Stimulated activated CD4-positive, alpha-beta T cell treated with anti-CD3 and anti-CD28 coated beads, Interleukin-1b, Interleukin-23, amount 100 ng/mL, for 1 hour (primary cell): Measurements from ENCODE around the gene LARGE2.

Experiments
- DNase-seq, 2 donors: peaks; one replicate each; pipeline ENCODE4 v3.0.0-alpha.2; 2020; ENCODE audit warnings: low read depth in 2 of 2

LARGE2 gene

DNA sequence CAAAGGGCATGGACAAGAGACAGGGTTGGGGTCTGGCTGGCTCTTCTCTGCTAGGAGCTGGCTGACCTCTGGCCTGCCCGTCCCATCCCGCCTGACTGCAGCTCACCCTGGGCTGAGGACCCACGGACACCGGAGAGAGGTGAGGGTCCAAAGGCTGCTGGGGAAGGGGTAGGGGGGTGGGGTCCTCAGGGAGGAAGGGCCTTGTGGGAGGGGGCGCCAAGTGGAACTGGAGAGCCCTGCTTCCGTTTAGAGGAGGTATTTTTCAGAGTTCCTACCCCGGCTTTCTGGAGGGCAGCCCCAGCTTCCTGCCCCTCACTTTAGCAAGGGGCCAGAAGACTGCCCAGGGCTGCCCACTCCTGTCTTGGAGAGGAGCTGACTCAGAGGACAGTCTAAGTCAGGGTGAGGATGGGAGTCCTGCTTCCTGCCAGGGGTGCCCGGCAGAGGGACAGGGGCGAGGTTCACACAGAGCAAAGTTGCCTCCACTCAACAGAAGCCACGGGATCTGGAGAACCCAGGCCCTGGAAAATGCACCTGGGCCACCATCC lies 7.1 kb downstream of the LARGE2 start:
- DNase-seq: no peak

DNA sequence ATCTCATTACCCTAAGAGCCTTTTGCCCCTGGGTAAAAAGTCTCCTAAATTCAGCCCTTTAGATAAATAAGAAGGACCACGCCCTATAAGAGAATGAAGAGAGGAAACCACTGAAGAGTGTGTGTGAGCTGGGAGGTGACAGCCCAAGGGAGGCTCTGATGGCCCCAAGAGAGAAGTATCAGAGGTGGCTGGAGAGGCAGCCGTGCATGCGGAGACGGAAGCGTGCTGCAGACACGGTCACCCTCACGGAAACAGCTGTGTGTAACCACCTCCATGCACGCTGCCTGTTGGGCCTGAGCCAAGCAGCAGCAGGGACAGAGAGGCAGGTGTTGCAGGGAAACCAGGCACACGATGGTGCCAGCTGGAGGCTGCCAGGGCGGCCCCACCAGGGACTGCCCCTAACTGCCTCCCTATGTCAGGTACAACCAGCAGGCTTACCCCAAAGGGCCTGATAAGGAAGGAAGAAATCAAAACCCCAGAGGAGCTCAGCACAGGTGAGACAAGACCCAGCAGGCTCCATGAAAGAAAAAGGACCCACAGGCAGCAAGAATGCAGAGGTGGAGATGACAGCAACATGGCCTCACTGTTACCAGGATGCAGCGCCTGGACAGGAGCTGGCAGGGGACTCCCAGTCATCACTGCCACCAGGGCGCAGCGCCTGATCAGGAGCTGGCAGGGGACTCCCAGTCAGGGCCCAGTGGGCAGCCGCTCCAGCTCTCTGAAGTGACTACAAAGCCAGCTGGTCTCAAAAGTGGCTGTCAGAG lies 7.8 kb downstream of the LARGE2 start:
- no peak for DNase-seq

DNA sequence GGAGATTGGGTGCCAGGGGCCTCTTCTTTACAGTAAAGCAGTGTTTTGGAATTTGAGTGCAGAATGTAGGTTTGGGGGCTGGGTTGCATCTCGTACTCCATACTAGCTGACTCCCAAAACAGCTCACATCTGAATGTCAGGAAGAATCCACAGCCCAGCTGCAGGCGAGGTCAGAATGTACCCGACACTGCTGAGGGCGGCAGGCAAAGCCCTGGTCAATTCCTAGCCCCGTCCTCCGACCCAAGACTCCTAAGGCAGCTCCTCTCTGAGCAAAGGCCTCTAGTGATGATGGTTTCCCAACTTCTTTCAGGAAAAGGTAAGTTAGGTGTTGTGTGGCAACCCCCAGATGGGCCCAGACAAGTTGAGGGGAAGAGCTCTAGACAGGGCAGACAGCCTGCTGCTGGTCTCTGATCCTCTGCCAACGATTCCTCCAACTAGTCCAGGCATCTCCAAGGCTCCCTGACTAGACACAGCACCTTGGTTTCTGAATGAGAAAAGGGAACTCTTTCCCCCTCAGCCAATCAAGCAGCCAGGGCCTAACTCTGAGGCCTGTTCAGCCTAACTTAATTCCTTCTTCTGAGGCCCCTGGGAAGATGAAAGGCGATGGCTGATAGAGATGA lies 8.6 kb downstream of the LARGE2 start:
- DNase-seq: no peak

DNA sequence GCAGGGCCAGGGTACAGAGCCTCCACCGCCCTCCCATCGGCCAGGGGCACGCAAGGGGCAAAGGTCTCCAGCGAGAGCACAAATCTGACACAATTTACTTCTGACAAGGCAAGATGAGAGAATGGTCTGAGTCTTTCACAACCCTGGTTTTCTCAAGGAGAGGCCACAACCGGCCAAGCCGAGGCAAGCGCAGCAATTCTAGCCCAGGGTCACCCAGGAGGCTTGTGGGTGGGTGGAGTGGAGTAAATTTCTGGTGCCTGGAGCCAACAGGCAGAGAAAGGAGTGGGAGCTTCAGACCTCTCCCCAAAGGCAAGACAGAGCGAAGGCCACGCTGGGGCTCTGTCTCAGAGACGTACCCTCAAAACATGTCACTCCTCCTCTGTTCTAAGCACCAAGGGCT lies 9.3 kb downstream of the LARGE2 start:
- no peak for DNase-seq

DNA sequence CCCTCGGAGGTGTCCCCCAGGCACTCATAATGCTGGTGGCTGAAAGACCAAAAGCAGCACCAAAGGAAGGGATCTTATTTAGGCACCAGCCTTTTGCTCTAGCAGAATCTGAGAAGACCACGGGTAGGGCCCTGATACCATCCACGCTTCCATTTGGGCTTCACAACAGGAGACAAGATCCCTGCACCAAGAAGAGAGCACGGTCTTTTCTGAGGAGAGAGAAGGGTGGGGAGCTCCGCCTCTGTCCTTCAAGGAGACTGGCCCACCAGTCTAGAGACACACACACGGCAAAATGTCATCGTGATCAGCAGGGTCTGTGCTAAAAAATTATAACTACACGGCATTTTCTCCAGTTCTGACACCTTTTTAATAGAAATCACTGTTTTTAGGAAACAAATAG lies 9.8 kb downstream of the LARGE2 start:
- no peak for DNase-seq

DNA sequence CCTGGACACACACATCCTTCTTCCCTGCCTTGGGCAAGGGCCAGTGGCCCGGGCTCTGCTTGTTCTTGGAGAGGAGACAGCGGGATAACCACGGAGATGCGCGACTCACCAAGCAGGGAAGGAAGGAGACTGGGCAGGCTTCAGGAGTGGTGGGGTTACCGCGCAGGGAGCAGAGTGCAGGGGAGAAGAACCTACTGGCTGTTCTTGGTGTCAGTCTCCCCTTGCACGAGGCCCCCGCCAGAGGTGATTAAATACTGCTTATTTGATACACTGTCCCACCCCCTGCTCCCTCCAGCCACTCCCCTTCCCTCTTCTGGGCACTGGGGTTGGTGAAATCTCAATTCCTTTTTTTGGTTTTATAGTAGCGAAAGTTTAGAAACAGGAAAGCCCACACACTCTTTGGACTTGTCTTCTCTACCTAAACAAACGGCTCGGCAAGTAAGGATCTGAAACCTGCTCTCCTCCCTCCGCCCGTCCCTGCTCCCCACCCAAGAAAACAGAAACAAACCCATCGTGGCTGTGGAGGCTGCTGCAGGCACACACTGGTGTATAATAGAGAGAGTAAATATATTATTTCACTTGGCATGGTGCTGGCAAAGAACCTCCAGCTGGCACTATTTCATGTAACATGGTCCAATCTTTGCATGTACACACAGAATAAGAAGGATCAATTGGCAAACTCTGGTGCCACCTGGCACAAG lies 10.8 kb downstream of the LARGE2 start:
- DNase-seq: no peak

DNA sequence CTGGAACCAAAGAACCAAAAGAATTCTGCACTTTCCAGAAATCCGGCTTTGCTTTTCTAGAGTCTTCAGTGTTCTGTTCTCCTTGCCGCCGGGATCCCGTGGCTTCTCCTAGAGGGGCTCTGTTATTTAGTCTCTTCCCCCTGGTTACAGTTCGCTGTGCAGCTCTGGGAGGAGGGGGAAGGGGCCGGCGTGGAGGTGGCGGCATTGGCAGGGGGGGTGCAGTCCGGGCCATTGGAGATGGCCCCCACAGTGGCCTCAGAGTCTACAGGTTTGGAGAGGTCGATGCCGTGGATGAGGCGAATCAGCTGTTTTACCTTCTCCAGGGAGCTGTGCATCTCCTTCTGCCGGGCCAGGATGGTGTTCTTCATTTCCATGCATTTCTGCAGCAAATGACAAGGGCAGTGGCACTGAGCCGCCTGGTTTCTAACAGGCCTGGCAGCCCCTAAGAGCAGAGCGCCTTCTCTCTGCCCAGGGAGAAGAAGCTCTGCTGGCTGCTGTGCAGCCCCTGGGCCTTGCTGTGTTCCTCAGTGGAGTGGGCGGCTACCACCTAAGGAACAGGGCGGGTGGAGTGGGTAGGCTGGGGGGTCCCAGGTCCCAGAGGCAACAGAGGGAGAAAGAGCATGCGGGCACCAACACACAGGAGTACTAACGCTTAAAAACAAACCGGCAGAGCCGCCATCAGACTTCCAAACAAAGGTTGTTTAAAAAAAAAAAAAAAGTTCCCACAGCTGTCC lies 11.6 kb downstream of the LARGE2 start:
- DNase-seq: no peak

DNA sequence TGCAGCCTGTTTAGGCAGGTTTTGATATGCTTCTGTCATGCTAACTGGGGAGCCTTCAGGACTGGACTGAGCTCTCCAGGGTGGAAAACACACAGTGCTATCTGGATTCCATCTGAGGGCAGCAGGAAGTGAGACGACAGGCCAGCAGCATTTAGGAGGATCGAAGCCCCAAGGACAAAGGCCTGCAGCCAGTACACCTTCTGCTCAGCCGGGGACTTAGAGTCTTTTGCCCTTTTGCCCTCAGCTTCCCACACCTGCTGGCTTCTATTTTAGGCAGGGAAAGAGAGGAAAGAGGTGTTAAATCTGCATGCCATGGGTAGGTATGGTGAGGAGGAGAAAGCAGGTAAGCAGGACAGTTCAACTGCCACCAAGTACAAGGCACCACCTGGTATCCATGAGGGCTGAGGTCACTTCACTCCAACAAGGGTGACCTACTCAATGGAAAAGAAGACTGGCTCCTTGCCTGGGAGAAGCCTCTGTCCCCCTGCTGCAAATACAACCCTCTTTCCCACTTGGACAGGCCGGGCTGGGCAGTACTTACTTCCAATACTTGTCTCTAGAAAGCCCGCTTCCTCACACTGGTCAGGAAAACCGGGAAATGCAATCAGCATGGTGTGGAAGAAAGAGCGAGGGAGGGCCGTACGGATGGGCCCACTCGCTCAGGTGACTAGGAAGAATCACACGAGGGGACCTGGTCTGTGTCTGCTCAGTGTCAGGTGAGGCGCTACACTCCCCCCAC lies 12.3 kb downstream of the LARGE2 start:
- no peak for DNase-seq

DNA sequence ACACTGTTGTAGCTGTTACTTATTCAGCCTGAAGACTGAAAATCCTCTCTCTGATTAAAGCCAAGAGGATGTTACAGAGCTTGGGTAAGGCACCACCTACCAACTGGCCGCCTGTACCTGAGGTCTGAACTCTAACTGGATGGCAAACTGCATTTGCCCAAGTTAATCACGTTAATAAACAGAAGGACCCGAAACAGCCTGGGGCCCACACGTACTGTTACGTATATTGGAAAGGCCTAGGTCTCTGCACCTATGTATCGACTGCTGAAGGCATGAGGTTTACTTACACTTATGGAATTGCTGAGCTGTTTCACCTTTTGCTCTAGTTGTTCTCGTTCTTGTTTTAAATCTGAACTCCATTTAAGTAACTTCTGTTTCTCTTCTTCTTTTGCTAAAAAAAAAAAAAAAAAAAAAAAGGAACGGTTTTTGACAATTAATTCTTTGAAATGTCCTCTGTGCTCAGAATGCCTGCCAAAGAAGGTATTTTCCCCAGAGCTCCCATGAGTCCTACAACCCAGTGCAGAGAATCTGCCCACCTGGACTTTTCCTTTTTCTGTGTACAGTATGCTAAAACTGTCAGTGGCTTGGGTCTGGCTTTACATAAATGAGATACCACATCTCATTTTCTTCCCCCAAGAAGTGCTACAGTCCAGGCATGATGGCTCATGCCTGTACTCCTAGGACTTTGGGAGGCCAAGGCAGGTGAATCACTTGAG lies 13.1 kb downstream of the LARGE2 start:
- DNase-seq: no peak

DNA sequence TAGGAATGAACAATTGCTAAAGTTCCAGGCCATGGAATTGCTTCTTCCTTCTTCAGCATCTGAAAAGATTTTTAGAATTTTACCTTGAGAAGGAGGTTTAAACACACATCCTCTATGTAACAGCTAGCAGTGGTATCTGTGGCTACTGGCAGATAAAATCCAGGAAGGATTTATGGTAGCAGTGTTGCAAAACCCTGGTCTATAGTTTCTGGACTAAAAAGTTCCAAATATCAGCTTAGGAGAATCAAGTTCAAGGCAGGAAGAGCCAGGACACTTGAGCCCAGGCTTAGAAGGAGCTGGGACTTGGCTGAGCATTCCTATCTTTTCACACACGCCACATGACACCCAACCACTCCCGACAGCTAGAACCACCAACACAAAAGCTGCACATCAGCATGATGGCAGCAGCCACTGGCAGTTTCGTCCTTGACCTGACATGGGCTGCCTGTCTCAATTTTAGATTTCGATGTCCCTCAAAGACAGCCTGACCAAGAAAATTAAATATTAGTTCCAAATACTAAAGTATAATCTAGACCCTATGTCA lies 14.1 kb downstream of the LARGE2 start:
- DNase-seq: no peak

DNA sequence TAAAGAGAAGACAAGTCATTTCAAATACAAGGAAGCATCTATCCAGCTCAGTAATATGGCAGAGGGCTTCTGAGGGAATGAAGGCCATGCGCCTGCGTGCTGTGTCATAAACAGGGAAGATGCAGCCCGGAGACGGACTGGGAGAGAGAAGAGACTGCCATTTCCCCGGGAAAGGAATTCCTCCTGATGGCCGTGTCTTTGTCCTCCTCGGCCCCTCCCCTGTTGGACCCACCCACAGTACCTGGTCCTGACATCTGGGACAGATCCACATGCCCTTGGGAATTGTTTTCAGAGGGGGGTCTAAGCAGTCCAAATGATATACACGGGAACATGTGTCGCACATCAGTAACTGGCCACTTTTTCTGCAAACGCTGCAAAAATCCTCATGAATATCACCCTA lies 15.5 kb downstream of the LARGE2 start:
- no peak for DNase-seq

DNA sequence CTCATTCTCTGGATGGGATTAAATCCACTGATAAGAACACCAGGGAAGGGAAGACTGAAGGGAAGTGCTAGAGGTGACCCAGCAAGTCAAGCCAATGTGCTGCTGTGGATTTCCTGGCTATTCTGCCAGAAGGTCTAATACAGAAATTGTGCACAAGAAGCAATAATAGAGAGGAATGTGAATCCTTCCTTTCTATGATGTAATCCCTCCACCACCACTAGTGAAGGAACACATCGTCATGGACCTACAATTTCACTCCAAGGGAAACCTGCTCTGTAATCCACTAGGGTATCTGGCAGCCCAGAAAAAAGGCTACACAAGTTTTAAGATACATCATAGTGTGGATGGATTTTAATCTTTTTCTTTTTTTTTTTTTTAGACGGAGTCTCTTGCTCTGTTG lies 17.4 kb downstream of the LARGE2 start:
- DNase-seq: no peak

DNA sequence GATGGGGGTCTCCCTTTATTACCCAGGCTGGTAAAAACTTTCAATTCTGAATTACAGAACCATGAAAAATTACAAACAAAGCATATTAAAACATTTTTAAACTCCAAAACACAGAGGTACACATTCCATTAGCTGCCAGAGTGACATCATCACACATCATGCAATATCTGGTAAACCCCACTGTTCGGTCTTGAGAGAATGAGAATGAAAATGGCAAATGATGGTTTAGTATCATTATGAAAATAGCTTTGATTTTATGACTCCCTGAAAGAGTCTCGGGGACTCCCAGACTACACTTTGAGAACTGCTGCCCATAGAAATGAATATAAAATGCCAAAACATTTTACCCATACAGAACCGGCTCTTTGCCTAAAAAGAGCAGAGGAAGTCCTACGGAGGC lies 18.8 kb downstream of the LARGE2 start:
- no peak for DNase-seq

DNA sequence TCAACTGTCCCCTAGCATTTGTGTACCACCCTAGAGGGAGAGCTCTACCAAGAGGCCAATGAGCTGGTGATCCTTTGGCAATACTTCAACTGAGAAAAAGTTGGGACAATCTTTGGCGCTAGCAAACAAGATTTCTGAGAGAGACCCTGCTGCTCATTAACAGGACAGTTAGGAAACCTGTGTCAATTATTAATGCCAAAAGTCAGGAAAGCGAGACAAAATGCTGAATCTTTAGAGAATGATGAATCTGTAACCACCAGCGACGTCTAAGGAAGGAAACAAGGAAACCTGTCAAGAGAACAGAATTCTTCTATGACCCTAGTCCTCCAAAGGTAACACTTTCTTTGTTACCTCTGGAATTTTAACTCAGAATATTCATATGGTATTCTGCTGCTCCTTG lies 19.9 kb downstream of the LARGE2 start:
- DNase-seq: no peak

DNA sequence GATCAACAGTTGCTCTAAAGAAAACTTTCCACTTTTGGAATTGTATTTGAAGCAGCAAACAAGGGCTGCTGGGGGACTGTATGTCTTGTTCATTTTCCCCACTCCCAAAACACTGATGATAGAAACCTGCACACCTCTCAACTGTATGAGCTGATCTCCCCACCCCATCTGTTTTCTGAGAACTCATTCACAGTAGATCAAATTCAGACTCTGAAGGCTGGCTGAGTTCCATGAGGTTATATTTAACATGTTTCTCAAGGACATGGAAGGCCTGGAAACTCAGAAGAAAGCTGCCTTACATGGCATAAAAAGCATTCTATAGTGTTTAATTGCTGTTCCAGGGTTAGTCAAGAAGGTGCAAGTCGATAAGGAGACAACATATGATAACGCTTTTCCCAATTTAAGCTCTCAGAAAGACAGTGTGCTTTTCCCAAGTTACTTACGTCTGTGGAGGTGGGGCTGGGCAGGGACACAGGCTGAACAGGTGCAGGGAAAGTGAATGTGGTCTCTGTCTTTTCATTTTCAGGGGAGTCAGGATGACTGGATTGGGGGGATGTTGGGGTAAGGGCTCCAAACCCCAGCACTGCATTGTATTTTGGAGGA lies 23.0 kb downstream of the LARGE2 start:
- no peak for DNase-seq

DNA sequence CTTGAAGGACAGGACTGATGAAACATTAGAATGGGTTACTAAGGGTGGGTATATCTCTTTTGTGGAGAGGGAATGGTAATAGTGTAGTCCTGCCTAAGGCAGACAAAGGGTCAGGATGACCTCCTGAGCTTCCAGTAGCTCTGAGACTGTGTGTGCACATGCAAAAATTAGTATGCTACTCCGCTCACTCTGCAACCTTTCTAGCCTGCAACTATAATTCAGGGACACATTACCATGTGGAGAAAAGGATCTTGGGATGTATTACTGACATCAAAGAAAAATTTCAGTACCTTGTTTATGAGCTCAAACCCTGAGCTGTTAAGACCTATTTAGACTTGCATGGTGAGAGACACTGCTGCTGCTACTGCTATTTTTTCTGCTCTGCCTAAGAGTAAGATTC lies 25.4 kb downstream of the LARGE2 start:
- DNase-seq: no peak

DNA sequence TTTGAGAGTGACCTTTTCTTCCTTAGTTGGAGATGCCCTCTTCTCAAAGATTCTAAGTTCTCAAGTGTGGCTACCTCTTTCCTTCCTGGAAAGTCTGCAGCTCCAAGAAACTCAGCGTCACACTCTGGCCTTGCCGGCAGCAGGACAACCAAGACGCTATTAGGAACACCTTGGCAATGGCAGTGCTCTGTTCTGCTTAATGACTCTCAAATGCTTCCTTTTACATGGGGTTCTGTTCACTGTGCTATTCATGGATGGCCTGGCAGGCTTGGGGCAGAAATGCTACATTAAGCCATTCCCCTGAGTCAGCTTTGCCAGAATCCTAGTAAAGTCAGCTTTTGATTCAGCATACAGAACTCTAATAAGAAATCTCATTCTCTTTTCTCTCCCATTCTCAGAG lies 25.9 kb downstream of the LARGE2 start:
- DNase-seq: no peak

DNA sequence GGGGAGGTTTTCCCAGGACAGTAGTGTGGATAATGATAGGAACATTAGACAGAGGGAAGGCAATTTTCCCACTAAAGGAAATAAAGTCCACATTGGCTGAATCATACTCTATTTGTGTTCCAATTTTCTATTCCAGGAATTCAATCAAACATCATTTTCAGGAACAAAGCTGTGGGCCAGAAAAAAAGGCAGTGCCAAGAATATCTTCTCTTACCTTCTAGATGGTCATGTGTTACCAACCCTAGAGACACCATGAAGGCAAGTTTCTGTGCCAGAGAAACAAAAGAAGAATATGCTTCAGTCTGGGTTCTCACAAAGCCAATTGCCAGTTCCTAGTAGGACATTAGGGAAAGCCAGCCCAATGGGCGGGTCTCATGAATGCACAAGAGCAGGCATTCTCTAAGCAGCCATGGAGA lies 27.5 kb downstream of the LARGE2 start:
- DNase-seq: no peak

DNA sequence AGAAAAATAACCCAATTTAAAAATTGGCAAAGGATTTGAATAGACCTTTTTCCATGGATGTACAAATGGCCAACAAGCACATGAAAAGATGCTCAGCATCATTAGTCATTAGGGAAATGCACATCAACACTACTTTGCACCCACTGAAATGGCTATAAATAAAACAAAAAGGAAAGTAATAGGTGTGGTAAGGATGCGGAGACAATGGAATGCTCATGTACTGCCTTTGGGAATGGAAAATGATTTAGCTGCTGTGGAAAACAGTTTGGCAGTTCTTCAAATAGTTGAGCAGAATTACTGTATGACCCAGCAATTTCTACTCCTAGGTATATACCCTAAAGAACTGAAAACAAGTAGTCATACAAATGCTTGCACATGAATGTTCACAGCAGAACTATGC lies 37.4 kb downstream of the LARGE2 start:
- DNase-seq: no peak
